Measurements from ENCODE around the gene MEPE.

MEPE gene, protein sequence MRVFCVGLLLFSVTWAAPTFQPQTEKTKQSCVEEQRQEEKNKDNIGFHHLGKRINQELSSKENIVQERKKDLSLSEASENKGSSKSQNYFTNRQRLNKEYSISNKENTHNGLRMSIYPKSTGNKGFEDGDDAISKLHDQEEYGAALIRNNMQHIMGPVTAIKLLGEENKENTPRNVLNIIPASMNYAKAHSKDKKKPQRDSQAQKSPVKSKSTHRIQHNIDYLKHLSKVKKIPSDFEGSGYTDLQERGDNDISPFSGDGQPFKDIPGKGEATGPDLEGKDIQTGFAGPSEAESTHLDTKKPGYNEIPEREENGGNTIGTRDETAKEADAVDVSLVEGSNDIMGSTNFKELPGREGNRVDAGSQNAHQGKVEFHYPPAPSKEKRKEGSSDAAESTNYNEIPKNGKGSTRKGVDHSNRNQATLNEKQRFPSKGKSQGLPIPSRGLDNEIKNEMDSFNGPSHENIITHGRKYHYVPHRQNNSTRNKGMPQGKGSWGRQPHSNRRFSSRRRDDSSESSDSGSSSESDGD

DNA sequence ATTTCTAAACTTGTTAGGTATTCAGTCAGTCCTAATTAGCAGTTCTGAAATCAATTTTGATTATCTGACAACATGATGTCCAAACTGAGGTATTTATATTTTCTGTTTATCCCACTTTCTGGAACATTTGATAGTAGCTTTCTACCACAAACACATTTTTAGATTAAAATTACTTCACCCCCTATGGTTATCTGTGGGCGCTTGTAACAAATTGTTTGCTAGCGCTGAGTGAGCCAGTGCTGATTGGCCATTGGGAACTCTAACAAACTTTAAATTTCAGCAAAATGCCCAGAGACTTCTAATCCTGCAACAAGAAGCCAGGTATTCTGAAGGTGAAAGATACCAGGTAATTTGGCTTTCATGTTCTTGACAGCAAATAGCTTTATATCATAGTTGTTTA, at the start of gene MEPE:
Gene MEPE, plus strand, starts transcription at position 301 of the 400 bp plus-strand sequence. CDS start 1,746 bp downstream, outside the sequence.
- no peak for DNase-seq (ENCODE audit: low read depth in 2 of 2)

- DNase-seq (ENCODE audit: low read depth in 2 of 2), result no peak
These were observed 49.0 kb upstream of the MEPE start for GRCh38 chr4:87783781-87784180.

DNA sequence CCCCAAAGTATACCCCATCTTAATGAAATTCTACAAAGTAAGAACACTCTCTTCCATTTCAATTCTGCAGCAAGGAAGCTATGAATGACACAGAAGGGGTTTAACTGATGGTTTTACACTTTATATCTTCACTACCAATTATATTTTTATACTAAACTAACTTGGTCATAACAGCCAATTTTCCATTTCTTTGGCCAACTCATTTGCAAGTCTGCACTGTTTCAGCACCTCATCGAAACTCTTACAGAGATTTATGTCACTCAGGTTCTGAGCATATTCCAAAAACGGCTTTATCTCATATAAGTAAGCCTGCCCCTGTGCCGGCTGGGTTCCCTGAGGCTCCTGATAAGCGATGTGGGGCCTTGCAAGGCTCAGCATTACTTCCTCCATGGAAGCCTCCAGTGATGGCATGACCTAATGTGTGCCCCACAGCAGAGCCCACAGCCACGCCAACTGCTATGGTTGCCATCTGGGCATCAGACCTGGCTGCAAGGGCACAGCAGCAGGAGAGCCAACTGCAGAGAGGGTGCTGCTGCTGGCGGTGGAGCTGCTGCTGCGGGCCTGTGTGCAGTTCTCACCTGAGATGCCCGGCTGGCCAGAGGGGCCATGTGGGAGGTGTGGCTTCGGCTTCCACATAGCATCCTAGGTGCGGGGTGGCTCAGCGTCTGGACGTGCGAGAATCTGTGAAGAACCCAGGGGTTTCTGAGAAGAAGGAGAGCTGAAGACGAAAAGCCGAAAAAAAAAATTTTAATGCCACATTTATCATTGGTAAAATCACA, 46.8 kb upstream of the MEPE start:
- DNase-seq (ENCODE audit: low read depth in 2 of 2), result no peak

GRCh38 chr4:87799301-87800113, 33.3 kb upstream of the MEPE start, which contains the start of gene IBSP:
Gene IBSP (plus strand): TSS chr4:87799554. CDS start chr4:87802362, 2,808 bp downstream.
- DNase-seq (ENCODE audit: low read depth in 2 of 2), result no peak

- DNase-seq (ENCODE audit: low read depth in 2 of 2), result no peak
These were observed 29.9 kb upstream of the MEPE start for GRCh38 chr4:87802858-87803257.

GRCh38 chr4:87803421-87803820, 29.3 kb upstream of the MEPE start:
- DNase-seq (ENCODE audit: low read depth in 2 of 2), result no peak

- DNase-seq (ENCODE audit: low read depth in 2 of 2), result no peak
These were observed 27.9 kb upstream of the MEPE start for GRCh38 chr4:87804871-87805270.

DNA sequence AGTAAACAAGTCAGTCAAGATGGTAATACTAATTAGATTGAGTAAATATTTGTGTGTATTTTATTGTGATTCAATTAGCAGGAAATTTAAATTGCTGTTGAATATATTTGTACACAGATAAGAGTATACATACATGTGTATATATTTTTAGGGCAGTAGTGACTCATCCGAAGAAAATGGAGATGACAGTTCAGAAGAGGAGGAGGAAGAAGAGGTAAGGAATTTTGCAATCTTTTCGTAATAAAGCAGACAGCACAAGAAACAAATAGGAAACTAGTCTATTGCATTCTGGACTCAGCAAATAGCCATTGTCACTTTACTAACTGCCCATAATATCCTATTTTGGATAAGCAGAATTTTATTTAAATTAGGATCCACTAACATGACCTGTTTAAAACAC, 26.8 kb upstream of the MEPE start:
- no peak for DNase-seq (ENCODE audit: low read depth in 2 of 2)

GRCh38 chr4:87806520-87806919, 26.2 kb upstream of the MEPE start:
- no peak for DNase-seq (ENCODE audit: low read depth in 2 of 2)

- no peak for DNase-seq (ENCODE audit: low read depth in 2 of 2)
These were observed 25.4 kb upstream of the MEPE start for GRCh38 chr4:87807402-87807801.

DNA sequence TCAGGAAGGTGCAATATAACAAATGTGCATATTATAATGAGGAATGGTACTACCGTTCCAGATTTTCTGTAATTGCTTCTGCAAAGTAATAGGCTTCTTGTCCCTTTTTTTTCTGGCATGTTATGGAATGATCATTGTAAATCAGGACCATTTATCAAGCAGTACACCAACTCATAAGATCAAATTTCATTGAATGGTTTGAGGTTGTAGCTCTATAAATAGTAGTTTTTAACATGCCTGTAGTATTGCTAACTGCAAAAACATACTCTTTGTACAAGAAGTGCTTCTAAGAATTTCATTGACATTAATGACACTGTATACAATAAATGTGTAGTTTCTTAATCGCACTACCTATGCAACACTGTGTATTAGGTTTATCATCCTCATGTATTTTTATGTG, 20.8 kb upstream of the MEPE start:
- DNase-seq (ENCODE audit: low read depth in 2 of 2), result no peak

GRCh38 chr4:87819281-87819919, 13.4 kb upstream of the MEPE start:
- DNase-seq (ENCODE audit: low read depth in 2 of 2), result no peak

DNA sequence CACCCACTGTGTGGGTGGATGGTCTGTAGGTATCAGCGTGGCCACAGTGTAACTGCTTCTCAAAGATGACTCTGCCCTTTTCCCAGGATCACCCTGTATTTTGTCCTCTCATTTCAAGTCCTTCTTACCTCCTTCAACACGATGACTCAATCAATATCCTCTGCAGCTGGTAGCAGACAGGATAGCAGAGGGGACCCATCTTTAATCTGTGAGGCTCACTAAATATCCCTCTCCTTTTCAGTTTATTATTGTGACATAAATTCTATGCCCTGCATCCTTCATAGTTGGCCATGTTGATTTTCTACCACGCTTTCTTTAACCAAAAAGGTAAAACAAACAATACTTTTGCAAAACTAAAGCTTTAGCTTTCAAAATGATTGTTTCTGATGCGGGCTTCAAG, 9.6 kb upstream of the MEPE start:
- DNase-seq (ENCODE audit: low read depth in 2 of 2), result no peak

DNA sequence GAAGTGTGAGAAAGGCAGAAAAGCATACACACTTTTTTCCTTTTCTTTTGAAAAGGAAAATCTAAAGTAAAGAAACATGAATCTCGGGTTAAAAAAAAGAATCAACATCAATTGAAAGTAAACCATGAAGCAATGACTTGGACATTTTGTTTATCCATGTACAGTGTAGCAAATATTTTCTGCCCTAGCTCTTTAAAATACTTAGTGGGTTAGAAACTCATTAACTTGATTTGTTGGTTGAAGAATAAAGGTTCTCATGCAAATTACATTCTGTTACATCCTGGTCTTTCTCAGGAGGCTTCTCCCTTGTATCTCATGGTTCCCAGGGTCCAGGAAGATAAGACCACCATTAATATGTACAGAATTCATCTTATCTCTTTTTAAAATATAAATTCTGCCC, 9.0 kb upstream of the MEPE start:
- DNase-seq (ENCODE audit: low read depth in 2 of 2), result no peak

DNA sequence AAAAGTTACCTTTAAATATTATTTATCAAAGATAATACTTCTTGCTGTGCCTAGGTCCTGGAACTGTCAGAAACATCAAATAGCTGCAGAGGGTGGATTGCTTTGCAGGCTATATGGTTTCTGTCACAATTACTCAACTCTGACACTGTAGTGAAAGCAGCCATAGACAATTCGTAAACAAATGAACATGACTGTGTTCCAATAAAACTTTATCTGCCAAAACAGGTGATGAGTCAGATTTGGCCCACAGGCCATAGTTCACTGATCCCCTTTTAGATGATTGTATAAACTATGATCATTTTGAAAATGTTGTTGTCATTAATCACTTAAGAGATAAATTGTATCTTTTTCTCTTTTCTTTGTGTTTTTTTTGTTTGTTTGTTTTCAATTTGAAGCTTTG, 8.4 kb upstream of the MEPE start:
- no peak for DNase-seq (ENCODE audit: low read depth in 2 of 2)

DNA sequence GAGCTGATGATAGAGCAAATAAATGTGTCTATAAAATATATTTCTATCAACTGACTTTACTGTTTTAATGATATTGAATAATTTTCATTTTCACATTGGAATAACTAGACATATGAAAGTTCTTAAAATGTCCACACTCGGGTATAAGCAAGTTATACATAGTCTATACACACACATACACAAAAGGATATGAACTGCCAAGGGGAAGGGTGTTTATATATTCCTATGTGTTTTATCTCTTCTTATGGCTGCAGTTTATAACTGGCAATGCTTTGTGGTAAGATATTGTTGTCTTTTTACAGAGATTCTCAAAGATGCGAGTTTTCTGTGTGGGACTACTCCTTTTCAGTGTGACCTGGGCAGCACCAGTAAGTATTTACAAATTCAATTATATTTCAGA, 1.6 kb downstream of the MEPE start:
- DNase-seq (ENCODE audit: low read depth in 2 of 2), result no peak

- DNase-seq (ENCODE audit: low read depth in 2 of 2), result no peak
These were observed 2.4 kb downstream of the MEPE start for GRCh38 chr4:87835197-87835596.

DNA sequence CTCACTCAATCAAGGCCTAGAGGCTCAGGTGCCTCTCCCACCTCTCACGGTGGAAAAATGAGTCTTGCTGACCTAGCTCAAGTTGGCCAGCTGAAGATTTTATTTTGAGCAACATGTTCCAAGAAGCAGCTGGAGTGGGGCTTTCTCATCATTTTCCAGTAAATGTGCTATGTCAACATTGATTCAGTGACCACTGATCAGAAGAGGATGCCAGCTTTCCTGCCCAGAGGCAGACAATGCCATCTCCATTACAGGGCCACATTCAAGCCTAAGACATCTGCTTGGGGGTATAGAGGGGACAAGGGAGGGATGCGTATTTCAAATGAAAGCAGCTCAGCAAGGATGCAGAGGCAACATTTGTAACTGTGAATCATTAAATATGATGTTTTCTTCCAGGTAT, 3.0 kb downstream of the MEPE start:
- DNase-seq (ENCODE audit: low read depth in 2 of 2), result no peak

DNA sequence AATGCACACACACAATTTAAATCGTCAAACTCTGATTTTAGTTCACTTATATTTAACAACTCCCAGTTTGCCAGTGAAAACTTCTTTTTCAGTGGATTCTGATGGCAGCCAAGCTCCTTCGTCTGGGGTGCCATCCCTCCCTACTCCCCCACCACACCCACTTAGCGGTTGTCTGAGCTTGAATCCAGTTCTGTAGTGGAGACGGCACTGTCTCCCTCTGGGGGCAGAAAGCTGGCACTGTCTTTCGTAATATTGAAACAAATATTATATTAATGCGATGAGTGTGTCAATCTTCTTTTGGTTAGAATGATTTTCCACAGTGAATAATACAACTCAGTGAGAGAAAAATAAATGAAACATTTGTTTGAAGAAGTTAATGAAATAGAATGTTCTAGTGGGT, 5.4 kb downstream of the MEPE start:
- DNase-seq (ENCODE audit: low read depth in 2 of 2), result no peak

DNA sequence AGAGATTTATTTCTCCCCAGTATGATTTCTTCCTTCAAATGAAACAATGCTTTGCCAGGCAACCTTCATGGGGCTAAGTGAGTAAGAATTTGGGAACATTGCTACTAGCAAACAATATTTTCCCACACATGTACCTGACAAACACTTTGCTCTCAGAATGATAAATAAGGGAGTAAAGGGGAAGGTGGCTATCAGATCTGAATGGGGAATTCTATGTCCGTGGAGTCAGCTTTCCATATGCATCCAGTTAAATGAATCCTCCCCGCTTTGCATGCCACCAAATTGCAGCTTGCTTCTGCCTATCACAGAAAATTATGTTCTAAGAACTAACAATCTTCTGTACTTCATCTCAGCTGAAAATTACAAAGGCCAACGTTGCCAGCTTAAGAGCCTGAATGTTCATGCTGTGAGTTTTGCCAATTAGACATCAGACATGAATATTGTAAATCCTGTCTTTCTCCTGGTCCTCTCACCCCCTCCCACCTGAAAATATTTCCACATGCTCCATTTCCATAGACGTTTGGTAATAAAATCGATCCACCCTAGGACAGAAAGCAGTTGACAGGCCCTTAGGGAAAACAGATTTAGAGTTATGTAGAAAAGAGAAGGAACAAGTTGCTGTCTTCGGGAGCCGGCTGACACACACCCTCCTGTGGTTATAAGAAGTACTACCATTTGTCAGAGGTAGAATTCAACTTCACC, 6.3 kb downstream of the MEPE start:
- DNase-seq (ENCODE audit: low read depth in 2 of 2), result no peak

DNA sequence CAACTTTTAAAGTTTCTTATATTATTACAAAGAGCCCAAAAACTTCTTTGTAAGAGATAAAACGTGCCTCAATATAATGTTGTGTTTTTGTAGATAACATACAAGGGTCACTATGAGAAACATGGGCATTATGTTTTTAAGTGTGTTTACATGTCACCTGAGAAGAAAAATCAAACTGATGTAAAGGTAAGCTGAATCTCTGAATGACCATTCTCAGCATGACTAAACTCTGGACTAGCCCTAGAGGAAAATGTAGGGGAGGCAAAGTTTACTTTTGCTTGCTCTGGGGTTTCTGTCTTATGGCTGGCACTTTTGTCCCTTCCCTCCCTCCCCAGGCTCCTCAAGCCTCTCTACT, 6.8 kb downstream of the MEPE start:
- DNase-seq (ENCODE audit: low read depth in 2 of 2), result no peak
